ENCODE results near the gene LIN37. TPM values are rescaled to one million over a fixed set of nuclear protein-coding genes. Genes with fewer than 3 reads are reported as not detected.

The LIN37 gene
- total RNA-seq, 1 experiment from 2014 or later: 12.4 TPM

DNA sequence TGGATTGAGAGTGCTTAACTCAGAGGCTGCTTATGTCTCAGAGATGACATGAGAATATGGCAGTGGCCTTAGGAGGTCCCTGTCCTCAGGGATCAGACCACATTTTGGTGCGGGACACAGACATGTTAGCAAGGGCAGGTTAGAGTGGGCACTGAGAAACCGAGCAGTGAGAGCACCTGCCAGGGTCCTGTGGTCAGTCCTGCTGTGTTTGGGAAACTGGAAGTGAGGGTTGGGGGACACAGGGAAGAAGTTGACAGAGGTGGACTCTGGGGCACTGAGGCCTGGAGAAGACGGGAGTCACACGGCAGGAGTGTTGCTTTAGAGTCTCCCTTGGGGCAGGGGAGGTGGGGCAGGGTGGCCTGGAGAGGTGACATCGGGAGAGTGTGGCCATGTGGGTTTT, 13.5 kb upstream of the LIN37 start:
- Mint-ChIP-seq H3K4me3 (ENCODE audit: low read depth, unreplicated experiment) (no peak overlapping the region), H3K4me1 (ENCODE audit: low read depth, unreplicated experiment) (no peaks in the 10 kb centered on the region), H3K27ac (ENCODE audit: unreplicated experiment) (peak overlapping the region; percentile 1), H3K27me3 (ENCODE audit: unreplicated experiment) (no peaks in the 10 kb centered on the region), H3K36me3 (ENCODE audit: insufficient read depth, unreplicated experiment) (peaks cover 72% of the 10 kb centered on the region), H3K9me3 (ENCODE audit: low read depth, unreplicated experiment) (no peaks in the 10 kb centered on the region)
- CTCF ChIA-PET: interaction anchor here (1.2 kb wide), 1 partner anchor 224 kb away, joined by 3 read pairs; no protein-coding TSS in a partner anchor
- intact Hi-C loops (cut with micrococcal nuclease; ENCODE audit: unreplicated experiment): no loop called here
- DNase-seq: no peak
- TF ChIP-seq, protein P1, sequence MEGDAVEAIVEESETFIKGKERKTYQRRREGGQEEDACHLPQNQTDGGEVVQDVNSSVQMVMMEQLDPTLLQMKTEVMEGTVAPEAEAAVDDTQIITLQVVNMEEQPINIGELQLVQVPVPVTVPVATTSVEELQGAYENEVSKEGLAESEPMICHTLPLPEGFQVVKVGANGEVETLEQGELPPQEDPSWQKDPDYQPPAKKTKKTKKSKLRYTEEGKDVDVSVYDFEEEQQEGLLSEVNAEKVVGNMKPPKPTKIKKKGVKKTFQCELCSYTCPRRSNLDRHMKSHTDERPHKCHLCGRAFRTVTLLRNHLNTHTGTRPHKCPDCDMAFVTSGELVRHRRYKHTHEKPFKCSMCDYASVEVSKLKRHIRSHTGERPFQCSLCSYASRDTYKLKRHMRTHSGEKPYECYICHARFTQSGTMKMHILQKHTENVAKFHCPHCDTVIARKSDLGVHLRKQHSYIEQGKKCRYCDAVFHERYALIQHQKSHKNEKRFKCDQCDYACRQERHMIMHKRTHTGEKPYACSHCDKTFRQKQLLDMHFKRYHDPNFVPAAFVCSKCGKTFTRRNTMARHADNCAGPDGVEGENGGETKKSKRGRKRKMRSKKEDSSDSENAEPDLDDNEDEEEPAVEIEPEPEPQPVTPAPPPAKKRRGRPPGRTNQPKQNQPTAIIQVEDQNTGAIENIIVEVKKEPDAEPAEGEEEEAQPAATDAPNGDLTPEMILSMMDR (IDR thresholded peaks at IDR 0.05; ENCODE audit: unreplicated experiment): no peak
- BruUV-seq (replicated peaks): no TSS peak

GRCh38 chr19:35736913-35737886, 11.2 kb upstream of the LIN37 start:
- no TSS peak for BruUV-seq (replicated peaks)
- no peak overlapping the region for H3K4me3 Mint-ChIP-seq (ENCODE audit: low read depth, unreplicated experiment)
- intact Hi-C loops (cut with micrococcal nuclease; ENCODE audit: unreplicated experiment): no loop called here
- peaks cover 7% of the 10 kb centered on the region for H3K4me1 Mint-ChIP-seq (ENCODE audit: low read depth, unreplicated experiment)
- TF ChIP-seq, protein P1 (IDR thresholded peaks at IDR 0.05; ENCODE audit: unreplicated experiment): peak; percentile 16
- DNase-seq: peak; percentile 34
- CTCF ChIA-PET: interaction anchor here (0.6 to 1.7 kb wide), 5 partner anchors 11 to 89 kb away, joined by 3 to 5 read pairs (median 3); partner anchors contain the start of genes COX6B1 and LIN37
- no peaks in the 10 kb centered on the region for H3K9me3 Mint-ChIP-seq (ENCODE audit: low read depth, unreplicated experiment)
- H3K27me3 Mint-ChIP-seq (ENCODE audit: unreplicated experiment): no peaks in the 10 kb centered on the region
- H3K27ac Mint-ChIP-seq (ENCODE audit: unreplicated experiment): peak overlapping the region; percentile 45
- peaks cover 75% of the 10 kb centered on the region for H3K36me3 Mint-ChIP-seq (ENCODE audit: insufficient read depth, unreplicated experiment)

- TSS peak; percentile 70 for BruUV-seq (replicated peaks)
- peaks cover 83% of the 10 kb centered on the region for H3K36me3 Mint-ChIP-seq (ENCODE audit: insufficient read depth, unreplicated experiment)
- no peaks in the 10 kb centered on the region for H3K27me3 Mint-ChIP-seq (ENCODE audit: unreplicated experiment)
These were observed 10.1 kb upstream of the LIN37 start for GRCh38 chr19:35738021-35738886.

DNA sequence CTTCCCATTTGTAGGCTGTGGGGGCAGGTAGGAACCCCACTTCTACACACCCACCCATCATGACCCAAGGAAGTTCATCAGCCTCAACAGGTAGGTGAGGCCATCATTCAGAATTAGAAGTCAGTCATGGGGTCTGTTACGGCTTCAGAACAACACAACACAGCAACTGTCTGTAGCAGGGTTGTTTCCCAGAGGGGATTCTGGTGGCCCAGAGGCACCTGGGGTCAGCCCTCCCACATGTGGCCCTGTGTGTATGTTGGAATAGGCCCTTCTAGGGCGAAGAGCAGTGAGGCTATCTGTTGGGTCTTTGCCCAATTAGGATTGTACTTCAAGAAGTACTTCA, 9.5 kb upstream of the LIN37 start:
- CTCF ChIA-PET: no interaction called here
- no TSS peak for BruUV-seq (replicated peaks)
- peaks cover 7% of the 10 kb centered on the region for H3K4me1 Mint-ChIP-seq (ENCODE audit: low read depth, unreplicated experiment)

More at GRCh38 chr19:35738021-35738886, 10.1 kb upstream of the LIN37 start:
- Mint-ChIP-seq H3K4me3 (ENCODE audit: low read depth, unreplicated experiment) (peak overlapping the region; percentile 97), H3K27ac (ENCODE audit: unreplicated experiment) (peak overlapping the region; percentile 72), H3K4me1 (ENCODE audit: low read depth, unreplicated experiment) (peaks cover 7% of the 10 kb centered on the region), H3K9me3 (ENCODE audit: low read depth, unreplicated experiment) (no peaks in the 10 kb centered on the region)
- DNase-seq: no peak
- intact Hi-C loops (cut with micrococcal nuclease; ENCODE audit: unreplicated experiment): no loop called here
- CTCF ChIA-PET: interaction anchor here (1.3 to 1.7 kb wide), 3 partner anchors 10 to 90 kb away, joined by 3 to 5 read pairs (median 5); partner anchors contain the start of genes COX6B1 and LIN37
- TF ChIP-seq, protein P1 (IDR thresholded peaks at IDR 0.05; ENCODE audit: unreplicated experiment): no peak

More for the DNA sequence above, 9.5 kb upstream of the LIN37 start:
- peak overlapping the region; percentile 72 for H3K27ac Mint-ChIP-seq (ENCODE audit: unreplicated experiment)
- peaks cover 80% of the 10 kb centered on the region for H3K36me3 Mint-ChIP-seq (ENCODE audit: insufficient read depth, unreplicated experiment)
- TF ChIP-seq, protein P1 (IDR thresholded peaks at IDR 0.05; ENCODE audit: unreplicated experiment): no peak
- H3K9me3 Mint-ChIP-seq (ENCODE audit: low read depth, unreplicated experiment): no peaks in the 10 kb centered on the region
- H3K4me3 Mint-ChIP-seq (ENCODE audit: low read depth, unreplicated experiment): peak overlapping the region; percentile 97
- H3K27me3 Mint-ChIP-seq (ENCODE audit: unreplicated experiment): no peaks in the 10 kb centered on the region
- intact Hi-C loops (cut with micrococcal nuclease; ENCODE audit: unreplicated experiment): no loop called here
- DNase-seq: no peak
